GM12878 (cell line): Measurements from ENCODE around the gene YBX2. TPM values are rescaled to one million over a fixed set of nuclear protein-coding genes. Genes with fewer than 3 reads are reported as not detected.
A peak's percentile ranks its signal among the peaks of the same experiment; 100 is the strongest.

Experiments used
- BRCA1 ChIP-seq: IDR thresholded peaks from 2 replicates; pipeline ENCODE4 v1.6.1; 2011; ENCODE audit warnings: low read depth, low read length, improper control_type of control experiment
- CREB1 ChIP-seq: IDR thresholded peaks from 2 replicates; pipeline ENCODE4 v1.6.1; 2012; ENCODE audit warnings: low read depth, mild to moderate bottlenecking, inconsistent platforms
- CREM ChIP-seq: IDR thresholded peaks from 2 replicates; pipeline ENCODE4 v1.6.1; 2014; ENCODE audit warnings: antibody characterized with exemption, low read depth
- E4F1 ChIP-seq: fragments of 450-650 bp; IDR thresholded peaks from 2 replicates; pipeline ENCODE4 v1.6.1; 2018; ENCODE audit warnings: borderline replicate concordance, mild to moderate bottlenecking; ENCODE audit not compliant: partially characterized antibody
- EGR1 ChIP-seq, 2 experiments: IDR thresholded peaks; 1 replicate in 1 of 2; 2 replicates in 1 of 2; pipeline ENCODE4 v1.6.1; 2011 to 2012; ENCODE audit warnings: low read depth in 2 of 2, low read length in 2 of 2, borderline replicate concordance in 1 of 2, mild to moderate bottlenecking in 1 of 2, moderate library complexity in 1 of 2
- FOXM1 ChIP-seq: IDR thresholded peaks from 2 replicates; pipeline ENCODE4 v1.6.1; 2012; ENCODE audit warnings: low read depth, mild to moderate bottlenecking, inconsistent platforms, low read length, moderate library complexity
- GABPA ChIP-seq: IDR thresholded peaks from 2 replicates; pipeline ENCODE4 v1.6.1; 2014; ENCODE audit warnings: antibody characterized with exemption, low read depth, mild to moderate bottlenecking, inconsistent platforms
- HCFC1 ChIP-seq: fragments of 150-350 bp; IDR thresholded peaks from 2 replicates; pipeline ENCODE4 v1.6.1; 2014; ENCODE audit warnings: low read length
- HSF1 ChIP-seq: fragments of 150-350 bp; IDR thresholded peaks from 2 replicates; pipeline ENCODE4 v1.6.1; 2014; ENCODE audit warnings: mild to moderate bottlenecking, low read depth, low read length
- IKZF2 ChIP-seq, 2 experiments: fragments of 450-650 bp; IDR thresholded peaks; 2 replicates each; pipeline ENCODE4 v1.6.1; 2017; ENCODE audit warnings: mild to moderate bottlenecking in 2 of 2, moderate library complexity in 2 of 2
- JUNB ChIP-seq: IDR thresholded peaks from 2 replicates; pipeline ENCODE4 v1.6.1; 2016; ENCODE audit warnings: antibody characterized with exemption, mild to moderate bottlenecking
- JUND ChIP-seq: IDR thresholded peaks from 2 replicates; pipeline ENCODE4 v1.6.1; 2012; ENCODE audit warnings: low read depth, mild to moderate bottlenecking, low read length, improper control_type of control experiment, moderate library complexity
- KAT2A ChIP-seq: conservative IDR thresholded peaks from 2 replicates; pipeline ENCODE4 v1.6.1; 2011; ENCODE audit warnings: low read depth, low read length; ENCODE audit not compliant: control insufficient read depth
- MAX ChIP-seq: IDR thresholded peaks from 2 replicates; pipeline ENCODE4 v1.6.1; 2012; ENCODE audit warnings: low read depth, low read length, improper control_type of control experiment
- MEF2B ChIP-seq: fragments of 450-650 bp; IDR thresholded peaks from 2 replicates; pipeline ENCODE4 v1.6.1; 2018; ENCODE audit warnings: mild to moderate bottlenecking, moderate library complexity; ENCODE audit not compliant: partially characterized antibody, poor library complexity, severe bottlenecking
- MTA3 ChIP-seq: IDR thresholded peaks from 2 replicates; pipeline ENCODE4 v1.6.1; 2012; ENCODE audit warnings: low read length, inconsistent platforms, borderline replicate concordance
- NKRF ChIP-seq: fragments of 450-650 bp; conservative IDR thresholded peaks from 2 replicates; pipeline ENCODE4 v1.6.1; 2017; ENCODE audit warnings: mild to moderate bottlenecking, moderate library complexity
- RCOR1 ChIP-seq: conservative IDR thresholded peaks from 2 replicates; pipeline ENCODE4 v1.6.1; 2012; ENCODE audit warnings: low read depth, low read length, improper control_type of control experiment
- SIN3A ChIP-seq: IDR thresholded peaks from 2 replicates; pipeline ENCODE4 v1.6.1; 2012; ENCODE audit warnings: low read depth, low read length, improper control_type of control experiment
- SMAD1 ChIP-seq: fragments of 450-650 bp; IDR thresholded peaks from 2 replicates; pipeline ENCODE4 v1.6.1; 2018; ENCODE audit warnings: mild to moderate bottlenecking, low read depth; ENCODE audit not compliant: partially characterized antibody
- SREBF2 ChIP-seq: IDR thresholded peaks from 2 replicates; pipeline ENCODE4 v1.6.1; 2012; ENCODE audit warnings: mild to moderate bottlenecking, low read length
- TAF1 ChIP-seq: IDR thresholded peaks from 2 replicates; pipeline ENCODE4 v1.6.1; 2011; ENCODE audit warnings: mild to moderate bottlenecking, low read depth, low read length, borderline replicate concordance
- USF1 ChIP-seq: IDR thresholded peaks from 2 replicates; pipeline ENCODE4 v1.6.1; 2011; ENCODE audit warnings: borderline replicate concordance, low read depth, mild to moderate bottlenecking, moderate library complexity, mixed read lengths, low read length; ENCODE audit not compliant: insufficient read depth; ENCODE audit errors: extremely low read length
- ZNF207 ChIP-seq: fragments of 450-650 bp; IDR thresholded peaks from 2 replicates; pipeline ENCODE4 v1.6.1; 2014; ENCODE audit warnings: antibody characterized with exemption, mild to moderate bottlenecking, borderline replicate concordance
- ZNF274 ChIP-seq: IDR thresholded peaks from one replicate; pipeline ENCODE4 v1.8.0; 2011; ENCODE audit not compliant: insufficient read length, insufficient read depth
- ZSCAN29 ChIP-seq: fragments of 450-650 bp; IDR thresholded peaks from 2 replicates; pipeline ENCODE4 v1.6.1; 2017; ENCODE audit warnings: mild to moderate bottlenecking, moderate library complexity
- polyA plus RNA-seq, 11 experiments: library from polyadenylated mRNA; depleted of rRNA in 4 of 11; unstranded in 6 of 11; stranded (reverse) in 5 of 11; fragments of >200 nt; fragmentation: Nextera tagmentation in 4 of 11; fragmentation: Illumina TruSeq in 1 of 11; extraction: Ambion mirVana in 4 of 11; extraction: Trizol in 1 of 11; gene quantifications; 1 replicate in 1 of 11; 2 replicates in 10 of 11; pipeline versions ENCODE4 v1.2.1 to v1.2.3, GENCODE V29; 2011 to 2016; ENCODE audit warnings: inconsistent platforms in 2 of 11, missing spikeins in 2 of 11, low read depth in 1 of 11
- total RNA-seq, 4 experiments: library from RNA; depleted of rRNA in 3 of 4; stranded (reverse); fragments of >200 nt in 3 of 4; fragmentation: Illumina TruSeq in 1 of 4; extraction: Trizol in 1 of 4; gene quantifications; 2 replicates each; pipeline versions ENCODE4 v1.2.1 to v1.2.3, GENCODE V29; 2013 to 2021

The YBX2 gene
- total and polyA plus RNA-seq, 10 of the 15 experiments (the other 5 are each of a cell fraction or from before 2014, with no cell fraction given), result not detected

- TF ChIP-seq SIN3A (no peak), MAX (no peak), KAT2A (no peak), EGR1 (IDR thresholded peaks at IDR 0.05; ENCODE audit: borderline replicate concordance in 1 of 2, low read depth in 2 of 2, low read length in 2 of 2) (no peak), NKRF (no peak), TAF1 (no peak), HSF1 (no peak), IKZF2 (IDR thresholded peaks at IDR 0.05) (no peak), FOXM1 (no peak), CREB1 (no peak), HCFC1 (no peak), MTA3 (no peak), RCOR1 (no peak), JUND (no peak), CREM (no peak), GABPA (no peak), ZNF207 (no peak), JUNB (no peak), BRCA1 (no peak), E4F1 (peak; percentile 20), SMAD1 (no peak), ZSCAN29 (no peak), ZNF274 (no peak), USF1 (no peak), MEF2B (peak; percentile 83), SREBF2 (no peak)
Observed at GRCh38 chr17:7249830-7250229, 44.6 kb downstream of the YBX2 start (continued).
